GM12891 (cell line): ENCODE data around the gene YWHAQ.
"Not testable (repeated sequence)": the region's sequence is repeated elsewhere in the genome, so short reads cannot be mapped to it uniquely, and the experiment has no call there.

Experiments
- DNase-seq: peaks from one replicate; pipeline ENCODE4 v3.0.0; 2011; ENCODE audit warnings: low spot score; ENCODE audit not compliant: insufficient read length
- FAIRE-seq: peaks from 2 replicates; lab custom pipeline; 2011; peaks lifted over from hg19 to GRCh38; lab: Jason Lieb, UNC
- PAX5 ChIP-seq: IDR thresholded peaks from 2 replicates; pipeline ENCODE4 v1.6.1; 2011; ENCODE audit warnings: low read length, moderate library complexity, mild to moderate bottlenecking; ENCODE audit not compliant: insufficient read depth, severe bottlenecking
- POLR2A ChIP-seq: IDR thresholded peaks from 2 replicates; pipeline ENCODE4 v1.6.1; 2011; ENCODE audit warnings: low read depth, low read length, control low read depth
- POLR2AphosphoS5 ChIP-seq: IDR thresholded peaks from 2 replicates; pipeline ENCODE4 v1.6.1; 2011; ENCODE audit warnings: low read depth, low read length, control low read depth
- POU2F2 ChIP-seq: IDR thresholded peaks from 2 replicates; pipeline ENCODE4 v1.6.1; 2011; ENCODE audit warnings: low read depth, mild to moderate bottlenecking, control low read depth, low read length, moderate library complexity
- SPI1 ChIP-seq: IDR thresholded peaks from 2 replicates; pipeline ENCODE4 v1.6.1; 2011; ENCODE audit warnings: low read depth, low read length, control low read depth
- TAF1 ChIP-seq: IDR thresholded peaks from 2 replicates; pipeline ENCODE4 v1.6.1; 2011; ENCODE audit warnings: low read depth, low read length, control low read depth

Gene YWHAQ

GRCh38 chr2:9618410-9618809 lies 12.4 kb downstream of the YWHAQ start:
- DNase-seq (no peak), FAIRE-seq (peak; percentile 35)
- TF ChIP-seq POLR2A = no peak
- no peak for TF ChIP-seq SPI1
- no peak for TF ChIP-seq POU2F2
- no peak for TF ChIP-seq PAX5
- TF ChIP-seq TAF1 = no peak
- no peak for TF ChIP-seq POLR2AphosphoS5

DNA sequence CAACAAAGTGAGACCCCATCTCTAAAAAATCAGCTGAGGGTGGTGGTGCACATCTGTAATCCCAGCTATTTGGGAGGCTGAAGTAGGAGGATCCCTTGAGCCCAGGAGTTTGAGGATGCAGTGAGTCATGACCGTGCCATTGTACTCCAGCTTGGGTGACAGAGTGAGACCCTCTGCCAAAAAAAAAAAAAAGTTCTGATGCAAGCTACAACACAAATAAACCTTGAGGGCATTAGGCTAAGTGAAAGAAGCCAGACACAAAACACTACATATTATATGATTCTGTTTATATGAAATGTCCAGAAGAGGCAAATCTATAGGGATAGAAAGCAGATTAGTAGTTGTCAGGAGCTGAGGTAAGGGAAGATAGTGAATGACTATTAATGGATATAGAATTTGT lies 13.0 kb downstream of the YWHAQ start:
- TF ChIP-seq POLR2AphosphoS5 (no peak), TAF1 (no peak), POU2F2 (no peak), PAX5 (no peak)
- DNase-seq (no peak), FAIRE-seq (no peak)

GRCh38 chr2:9617296-9617695 lies 13.5 kb downstream of the YWHAQ start:
- FAIRE-seq (no peak), DNase-seq (no peak)

GRCh38 chr2:9614562-9614961 lies 16.2 kb downstream of the YWHAQ start:
- TF ChIP-seq TAF1 = no peak
- no peak for TF ChIP-seq POLR2A
- TF ChIP-seq SPI1 = no peak
- TF ChIP-seq PAX5 = no peak
- TF ChIP-seq POU2F2 = no peak
- TF ChIP-seq POLR2AphosphoS5 = no peak
- DNase-seq = no peak
- FAIRE-seq = no peak

More at GRCh38 chr2:9617296-9617695, 13.5 kb downstream of the YWHAQ start:
- TF ChIP-seq POU2F2 (no peak), TAF1 (no peak), POLR2AphosphoS5 (no peak), SPI1 (no peak), PAX5 (no peak), POLR2A (no peak)

DNA sequence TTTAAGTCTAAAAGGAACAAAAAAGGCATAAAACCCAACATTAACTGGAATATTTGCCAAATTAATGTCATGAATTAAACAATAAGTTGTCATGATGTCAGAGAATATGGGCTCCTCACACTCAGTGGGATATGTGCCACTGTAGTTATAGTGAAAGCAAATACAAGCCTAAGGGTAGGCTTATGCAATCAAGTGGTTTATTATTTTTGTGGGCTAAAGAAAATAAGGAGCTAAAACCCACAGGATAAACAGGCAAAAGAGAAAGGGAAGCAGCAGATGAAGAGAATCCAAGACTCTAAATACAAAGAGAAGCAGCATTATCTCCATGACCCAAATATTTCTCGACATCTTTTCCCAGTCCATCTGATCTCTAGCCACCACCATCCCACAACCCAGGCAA lies 17.5 kb downstream of the YWHAQ start:
- DNase-seq (no peak), FAIRE-seq (no peak)
- no peak for TF ChIP-seq PAX5
- no peak for TF ChIP-seq POLR2A
- TF ChIP-seq SPI1 = no peak
- no peak for TF ChIP-seq TAF1
- TF ChIP-seq POLR2AphosphoS5 = no peak
- no peak for TF ChIP-seq POU2F2

GRCh38 chr2:9611549-9611912 lies 19.3 kb downstream of the YWHAQ start:
- FAIRE-seq = not testable (repeated sequence)

DNA sequence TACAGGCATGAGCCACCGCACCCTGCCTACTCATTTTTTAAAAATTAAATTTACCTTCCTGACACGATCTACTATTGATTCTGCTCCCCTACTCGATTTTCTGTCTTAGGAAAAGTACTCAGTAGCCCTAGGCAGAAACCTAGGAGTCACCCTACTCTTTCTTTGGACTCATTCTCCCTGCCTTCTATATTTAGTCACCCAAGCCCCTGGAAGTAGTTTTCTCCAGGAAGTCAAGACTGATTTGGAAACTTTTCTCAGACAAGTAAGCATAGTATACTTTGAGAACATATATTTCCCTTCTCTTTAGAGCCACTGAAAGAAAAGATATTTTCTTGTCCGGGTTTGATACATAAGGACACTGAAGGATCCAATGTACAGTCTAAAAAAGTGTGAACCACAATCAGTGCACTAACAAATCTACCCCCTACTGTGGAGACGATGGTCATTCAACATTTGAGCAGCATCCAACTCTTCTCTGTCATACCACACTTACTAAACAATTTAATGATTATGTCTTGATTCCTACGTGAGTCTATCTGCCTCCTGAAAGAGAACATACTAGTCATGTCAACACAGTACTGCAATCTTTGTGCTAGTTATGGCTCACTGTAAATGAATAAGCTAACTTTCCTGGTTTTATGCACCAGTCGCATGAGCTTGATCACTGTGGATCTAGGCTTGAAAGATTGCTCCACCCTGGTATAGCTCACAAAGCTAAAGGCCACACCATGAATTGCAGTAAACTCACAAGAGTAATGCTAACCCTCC lies 19.8 kb downstream of the YWHAQ start:
- peak; percentile 41 for FAIRE-seq
- no peak for TF ChIP-seq POLR2AphosphoS5
- no peak for TF ChIP-seq TAF1
- TF ChIP-seq POU2F2 = no peak
- TF ChIP-seq PAX5 = no peak
- no peak for TF ChIP-seq POLR2A
- no peak for TF ChIP-seq SPI1
- DNase-seq = no peak

More at GRCh38 chr2:9611549-9611912, 19.3 kb downstream of the YWHAQ start:
- DNase-seq = not testable (repeated sequence)

- not testable (repeated sequence) for FAIRE-seq
Observed at GRCh38 chr2:9608491-9608890, 22.3 kb downstream of the YWHAQ start.

DNA sequence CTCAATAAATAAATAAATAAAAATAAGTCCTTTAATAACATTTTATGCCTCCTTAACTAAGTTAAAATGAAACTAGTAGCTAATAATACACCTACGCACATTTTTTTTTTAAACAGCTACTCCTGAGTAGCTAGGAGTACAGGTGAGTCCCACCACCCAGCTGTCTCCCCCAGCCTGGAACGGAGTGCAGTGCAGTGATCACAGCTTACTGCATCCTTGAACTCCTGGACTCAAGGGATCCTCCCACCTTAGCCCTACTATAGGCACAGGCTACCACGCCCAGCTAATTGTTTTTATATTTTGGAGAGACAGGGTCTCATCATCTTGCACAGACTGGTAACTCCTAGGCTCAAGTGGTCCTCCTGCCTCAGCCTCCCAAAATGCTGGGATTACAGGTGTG lies 28.4 kb downstream of the YWHAQ start:
- FAIRE-seq = no peak
- no peak for DNase-seq

More at GRCh38 chr2:9608491-9608890, 22.3 kb downstream of the YWHAQ start:
- not testable (repeated sequence) for DNase-seq

DNA sequence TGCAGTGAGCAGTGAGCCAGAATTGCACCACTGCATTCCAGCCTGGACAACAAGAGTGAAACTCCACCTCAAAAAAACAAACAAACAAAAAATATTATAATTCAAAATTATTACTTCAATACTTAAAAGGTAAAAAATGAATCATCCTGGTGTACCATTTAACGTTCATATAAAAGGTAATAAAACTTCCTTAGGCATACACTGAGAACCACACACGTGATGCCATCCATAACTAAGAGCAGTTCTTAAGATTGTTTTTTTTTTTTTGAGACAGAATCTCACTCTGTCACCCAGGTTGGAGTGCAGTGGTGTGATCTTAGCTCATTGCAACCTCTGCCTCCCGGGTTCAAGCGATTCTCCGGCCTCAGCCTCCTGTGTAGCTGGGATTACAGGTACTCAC lies 29.4 kb downstream of the YWHAQ start:
- no peak for TF ChIP-seq POLR2AphosphoS5
- TF ChIP-seq SPI1 = no peak
- no peak for TF ChIP-seq PAX5
- no peak for TF ChIP-seq POU2F2
- TF ChIP-seq POLR2A = no peak
- TF ChIP-seq TAF1 = no peak
- DNase-seq (no peak), FAIRE-seq (no peak)

More for the DNA sequence above, 28.4 kb downstream of the YWHAQ start:
- TF ChIP-seq POU2F2 (no peak), PAX5 (no peak)
